HG03175 (cell line): ENCODE data around the gene PHOSPHO2.

Experiments used
- ATAC-seq: cut with Tn5 transposase; IDR thresholded peaks from one replicate; pipeline ENCODE4 v1.9.1; 2021; ENCODE audit warnings: mild to moderate bottlenecking, moderate library complexity; ENCODE audit not compliant: unreplicated experiment

PHOSPHO2 gene

GRCh38 chr2:169715379-169716237 lies 21.3 kb downstream of the PHOSPHO2 start:
- no peak for ATAC-seq

DNA sequence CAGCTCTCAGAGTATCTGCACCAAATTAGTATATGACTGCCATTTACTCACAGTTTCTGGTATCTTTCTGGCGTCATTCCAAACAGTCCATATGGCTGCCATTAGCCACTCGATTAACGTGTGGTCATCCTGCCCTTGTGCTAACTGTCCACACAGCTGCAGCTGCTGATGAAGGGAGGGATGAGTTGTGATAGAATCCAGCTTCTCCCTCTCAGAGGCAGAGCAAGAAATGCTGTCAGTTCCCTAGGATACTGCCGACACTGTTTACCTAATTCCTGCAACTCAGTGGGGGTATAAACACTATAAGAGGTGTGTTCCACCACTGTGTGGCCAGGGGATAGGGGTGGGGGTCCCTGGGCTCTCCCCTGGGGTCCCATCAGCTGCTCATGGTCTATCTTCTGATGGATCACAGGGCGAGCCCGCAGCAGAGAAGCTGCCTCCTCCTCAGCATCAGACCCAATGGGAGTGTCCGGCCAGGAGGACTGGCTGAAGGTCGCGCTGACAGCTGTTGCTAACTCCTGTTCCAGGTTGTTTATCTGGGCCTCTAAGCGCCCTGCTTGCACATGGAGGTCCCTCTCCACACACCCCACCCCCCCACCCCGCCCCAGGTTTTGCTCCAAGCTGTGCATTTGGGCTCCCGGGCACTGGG lies 22.1 kb downstream of the PHOSPHO2 start:
- ATAC-seq, result no peak

GRCh38 chr2:169716938-169717690 lies 22.8 kb downstream of the PHOSPHO2 start:
- no peak for ATAC-seq

GRCh38 chr2:169717691-169718063 lies 23.4 kb downstream of the PHOSPHO2 start:
- ATAC-seq, result no peak

DNA sequence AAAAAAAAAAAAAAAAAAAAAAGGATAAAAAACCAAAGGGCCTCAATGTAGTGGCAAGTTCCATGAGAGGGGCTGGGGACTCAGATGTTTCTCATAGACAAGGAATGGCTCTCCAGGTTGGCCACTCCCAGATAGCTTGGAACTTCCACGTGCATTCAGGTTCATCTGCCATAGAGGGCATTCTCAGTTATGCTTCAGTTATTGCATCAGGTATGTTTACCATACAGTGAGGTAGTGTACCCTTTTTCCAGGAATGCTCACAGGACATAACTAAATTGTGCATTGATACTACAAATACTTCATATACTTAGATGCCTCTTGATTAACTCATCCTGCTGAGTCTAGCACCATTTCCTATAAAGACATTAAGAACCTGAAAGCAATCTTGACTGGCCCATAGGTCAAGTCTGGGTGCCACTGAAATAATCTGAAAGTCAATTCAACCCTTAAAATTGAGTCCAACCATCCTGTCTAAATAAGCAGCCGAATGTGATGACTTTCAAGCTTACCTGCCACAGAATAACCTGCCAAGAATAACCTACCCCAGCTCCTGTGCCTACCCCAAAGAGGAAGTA lies 24.7 kb downstream of the PHOSPHO2 start:
- peak; percentile 45 for ATAC-seq

DNA sequence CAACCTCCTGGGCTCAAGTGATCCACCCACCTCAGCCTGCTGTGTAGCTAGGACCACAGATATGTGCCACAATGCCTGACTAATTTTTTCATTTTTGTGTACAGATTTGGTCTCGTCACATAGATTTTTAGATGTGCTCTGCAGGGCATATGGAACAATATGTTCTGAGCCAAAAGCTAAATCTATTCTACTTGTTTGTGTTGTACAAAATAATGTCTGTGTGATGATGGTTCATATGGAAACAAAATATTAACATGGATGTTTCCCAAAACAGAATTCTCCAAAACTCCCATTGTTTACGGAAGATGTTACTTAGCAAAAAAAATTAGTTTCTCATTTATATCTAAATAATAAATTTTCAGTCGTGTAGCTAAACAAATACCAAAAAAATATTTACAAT lies 26.7 kb downstream of the PHOSPHO2 start:
- no peak for ATAC-seq

GRCh38 chr2:169727065-169727464 lies 32.8 kb downstream of the PHOSPHO2 start:
- ATAC-seq, result no peak

GRCh38 chr2:169729274-169729605 lies 35.0 kb downstream of the PHOSPHO2 start:
- ATAC-seq, result no peak

DNA sequence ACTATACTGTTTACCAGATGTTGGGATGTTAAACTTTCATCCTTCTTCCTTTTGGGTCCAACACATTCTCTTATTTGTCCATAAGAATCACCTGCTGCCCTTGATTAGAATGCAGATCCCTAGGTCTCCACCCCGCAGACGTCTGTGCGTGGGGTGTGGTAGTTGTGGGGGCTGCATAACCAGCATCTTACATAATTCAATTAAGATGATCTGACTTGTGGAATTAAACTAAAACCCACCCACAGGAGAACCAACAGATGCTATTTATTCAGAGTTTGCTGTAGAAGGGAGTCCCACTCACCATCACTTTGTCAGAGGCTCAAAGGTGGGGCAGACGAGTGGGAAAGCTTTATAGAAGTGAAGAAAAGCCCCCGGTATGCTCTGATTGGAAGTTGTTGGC lies 37.8 kb downstream of the PHOSPHO2 start:
- no peak for ATAC-seq

GRCh38 chr2:169732583-169733358 lies 38.5 kb downstream of the PHOSPHO2 start:
- no peak for ATAC-seq

DNA sequence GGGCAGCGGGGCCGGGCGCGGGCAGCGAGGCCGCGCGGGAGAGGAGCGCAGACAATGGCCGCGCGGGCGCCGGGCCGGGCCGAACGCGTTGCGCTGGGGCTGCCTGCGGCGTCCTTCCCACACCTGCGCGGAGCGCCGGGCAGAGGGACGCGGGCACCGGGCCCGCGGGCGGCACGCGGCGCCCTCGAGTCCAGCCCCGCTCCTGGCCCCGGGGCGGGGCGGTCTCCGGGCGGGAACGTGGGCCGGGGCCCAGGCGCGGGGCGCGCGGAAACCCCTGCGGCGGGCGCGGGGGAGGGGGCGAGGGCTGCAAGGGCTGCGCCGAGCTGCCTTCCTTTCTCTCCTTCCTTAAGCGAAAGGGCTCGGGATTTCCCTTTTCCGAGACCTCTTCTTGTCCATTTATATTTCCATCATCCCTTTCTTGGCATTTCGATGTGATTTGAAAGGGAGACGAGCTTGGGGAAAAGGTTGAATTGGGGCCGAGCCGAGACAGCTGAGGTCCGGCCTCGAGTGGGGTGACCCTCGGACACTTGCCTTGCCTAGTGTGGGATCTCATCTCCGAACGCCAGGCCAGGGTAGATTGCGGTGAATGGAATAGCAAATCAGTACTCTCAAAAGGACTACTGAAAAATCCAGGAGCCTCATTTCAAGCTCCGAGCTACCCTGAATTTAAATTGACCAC lies 40.0 kb downstream of the PHOSPHO2 start:
- ATAC-seq, result peak; percentile 41

DNA sequence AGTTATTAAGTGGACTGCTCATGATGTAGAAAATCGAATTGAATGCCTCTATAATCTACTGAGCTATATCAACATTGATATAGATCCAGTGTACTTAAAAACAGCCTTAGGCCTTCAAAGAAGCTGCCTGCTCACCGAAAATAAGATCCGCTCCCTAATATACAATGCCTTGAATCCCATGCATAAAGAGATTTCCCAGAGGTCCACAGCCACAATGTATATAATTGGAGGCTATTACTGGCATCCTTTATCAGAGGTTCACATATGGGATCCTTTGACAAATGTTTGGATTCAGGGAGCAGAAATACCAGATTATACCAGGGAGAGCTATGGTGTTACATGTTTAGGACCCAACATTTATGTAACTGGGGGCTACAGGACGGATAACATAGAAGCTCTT lies 41.4 kb downstream of the PHOSPHO2 start:
- ATAC-seq, result no peak

DNA sequence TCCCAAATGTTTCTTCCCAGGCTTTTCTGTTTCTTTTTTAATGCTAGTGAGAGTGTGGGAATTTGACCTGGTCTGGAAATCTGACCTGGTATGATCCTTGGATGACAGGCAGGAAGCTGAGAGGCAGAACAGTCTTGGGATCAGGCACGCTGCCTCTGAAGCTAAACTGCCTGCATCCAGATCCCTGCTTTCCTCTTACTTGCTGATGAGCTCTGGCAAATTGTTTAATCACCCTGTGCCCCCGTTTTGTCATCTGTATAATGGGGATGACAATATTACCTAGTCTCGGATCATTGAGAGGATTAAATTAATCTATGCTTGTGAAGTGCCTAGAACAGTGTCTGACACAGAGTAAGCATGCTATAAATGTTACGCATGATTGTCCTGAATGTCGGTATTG lies 42.6 kb downstream of the PHOSPHO2 start:
- ATAC-seq, result no peak

DNA sequence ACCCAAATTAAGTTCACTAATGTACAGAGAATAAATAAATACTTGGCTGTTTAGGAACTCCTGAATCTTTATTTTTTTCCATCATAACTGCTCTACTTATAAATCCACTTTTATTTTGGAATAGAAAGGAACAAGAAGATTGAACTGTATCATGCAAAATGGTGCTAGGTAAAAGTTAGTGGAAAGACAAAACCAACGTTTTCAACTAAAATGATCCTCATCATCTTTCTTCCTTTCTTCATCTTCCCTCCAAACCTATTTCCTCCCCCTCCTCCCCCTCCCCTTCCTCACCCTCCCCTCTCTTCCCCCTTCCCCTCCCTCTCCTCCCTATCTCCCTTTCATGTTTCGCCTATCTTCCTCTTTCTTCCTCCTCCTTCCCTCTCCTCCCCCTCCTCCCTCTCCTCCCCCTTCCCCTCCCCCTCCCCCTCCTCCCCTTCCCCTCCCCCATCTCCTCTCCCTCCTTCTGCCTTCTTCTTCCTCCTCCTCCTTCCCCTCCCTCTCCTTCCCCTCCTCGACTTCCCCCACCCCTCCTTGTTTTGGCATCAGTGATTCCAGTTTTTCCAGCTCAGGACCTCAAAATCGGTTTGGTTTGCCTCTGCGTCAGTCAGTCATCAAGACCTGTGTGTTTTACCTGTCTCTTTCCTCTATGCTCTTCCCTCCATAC lies 44.4 kb downstream of the PHOSPHO2 start:
- no peak for ATAC-seq

GRCh38 chr2:169739351-169739750 lies 45.1 kb downstream of the PHOSPHO2 start:
- ATAC-seq, result no peak

GRCh38 chr2:169743549-169743948 lies 49.3 kb downstream of the PHOSPHO2 start:
- no peak for ATAC-seq

GRCh38 chr2:169746240-169746639 lies 52.0 kb downstream of the PHOSPHO2 start:
- ATAC-seq, result no peak

DNA sequence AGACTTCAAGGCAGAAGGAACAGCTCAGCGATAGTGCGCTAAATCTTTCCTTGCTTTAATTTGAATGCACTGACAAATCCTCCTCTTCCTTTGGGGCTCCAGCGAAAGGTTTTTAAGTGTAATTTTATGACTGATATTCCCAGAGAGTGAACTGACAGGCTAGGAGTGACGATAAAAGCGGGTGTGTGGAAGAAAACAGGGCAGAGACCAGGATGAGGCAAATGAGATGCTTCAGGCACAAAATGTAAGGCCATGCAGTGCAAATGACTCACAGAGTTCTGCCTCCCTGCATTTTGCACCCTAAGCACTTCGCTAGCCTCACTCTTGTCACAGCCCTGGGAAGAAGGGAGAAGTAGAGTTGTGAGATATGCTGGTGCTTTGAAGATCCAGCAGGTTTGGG lies 54.0 kb downstream of the PHOSPHO2 start:
- ATAC-seq, result no peak
